Medulla oblongata (tissue), 1 donor: ENCODE results near the gene LRRC51.
A peak's percentile ranks its signal among the peaks of the same experiment; 100 is the strongest.

ENCODE experiments used
- DNase-seq: peaks from one replicate; pipeline ENCODE4 v3.0.0-alpha.2; 2015; ENCODE audit errors: extremely low spot score

LRRC51 gene, protein sequence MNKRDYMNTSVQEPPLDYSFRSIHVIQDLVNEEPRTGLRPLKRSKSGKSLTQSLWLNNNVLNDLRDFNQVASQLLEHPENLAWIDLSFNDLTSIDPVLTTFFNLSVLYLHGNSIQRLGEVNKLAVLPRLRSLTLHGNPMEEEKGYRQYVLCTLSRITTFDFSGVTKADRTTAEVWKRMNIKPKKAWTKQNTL

GRCh38 chr11:72080326-72081183 lies at the start of gene LRRC51, which contains the start of gene NUMA1:
Gene LRRC51, plus strand, starts transcription at chr11:72080850. Its CDS starts 8,234 bp downstream, at chr11:72089084.
Gene NUMA1, minus strand, starts transcription at chr11:72080542. Its CDS starts 44,599 bp downstream, at chr11:72035943.
- peak; percentile 100 for DNase-seq

DNA sequence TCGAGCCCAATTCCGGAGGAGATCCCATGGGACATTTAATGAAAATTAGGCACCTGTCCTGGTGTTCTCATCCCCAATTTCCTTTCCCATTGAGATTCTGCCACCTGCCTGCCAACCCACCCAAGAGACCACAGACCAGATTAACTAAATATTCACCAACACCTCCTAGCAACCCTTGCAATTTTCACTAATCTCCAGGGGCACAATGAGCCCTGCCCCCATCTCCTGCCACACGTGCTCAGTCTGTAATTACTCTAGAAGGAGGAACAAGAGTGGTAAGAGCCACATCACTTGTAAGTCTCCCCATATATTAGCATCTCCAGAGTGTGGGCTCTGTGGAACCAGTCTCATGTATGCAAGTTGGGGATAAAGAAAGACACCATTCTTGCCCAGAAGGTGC lies 44.0 kb upstream of the LRRC51 start:
- no peak for DNase-seq

DNA sequence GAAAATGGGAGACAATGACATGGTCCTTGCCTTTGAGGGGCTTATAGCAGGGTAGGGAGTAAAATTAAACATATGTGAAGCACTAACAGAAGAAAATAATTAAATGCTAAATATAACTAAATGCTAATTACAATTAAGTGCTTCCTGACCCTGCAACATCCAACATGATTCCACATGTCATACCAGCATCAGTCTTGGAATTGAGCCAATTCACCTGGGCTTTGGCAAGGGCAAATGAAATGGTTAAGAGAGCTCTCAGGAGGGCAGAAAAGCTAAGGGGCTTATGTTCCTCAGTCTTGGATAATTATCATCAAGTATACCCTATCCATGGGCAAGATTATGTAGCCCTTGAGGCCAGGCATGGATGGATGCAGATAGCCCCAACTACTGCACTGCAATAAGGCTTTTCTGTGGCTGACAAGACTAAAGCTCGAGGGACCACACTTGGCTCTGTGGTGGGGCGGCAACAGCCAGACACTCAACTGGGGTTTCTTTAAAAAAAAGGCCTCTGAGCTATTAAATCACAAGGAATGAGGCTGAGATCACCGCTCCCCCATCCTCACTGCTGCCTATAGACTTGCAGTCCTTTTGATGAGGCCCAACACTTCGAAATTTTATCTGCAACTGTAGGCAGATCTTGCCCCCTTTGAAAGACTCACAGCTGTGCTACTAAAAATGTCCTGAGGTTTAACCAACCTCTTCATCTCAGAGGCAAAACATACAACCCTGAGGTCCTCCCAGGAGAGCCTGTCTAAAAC lies 42.9 kb upstream of the LRRC51 start:
- DNase-seq: no peak

- peak; percentile 77 for DNase-seq
Measured at GRCh38 chr11:72038491-72038890, 42.2 kb upstream of the LRRC51 start.

- DNase-seq: peak; percentile 40
Measured at GRCh38 chr11:72039031-72039855, 41.4 kb upstream of the LRRC51 start.

DNA sequence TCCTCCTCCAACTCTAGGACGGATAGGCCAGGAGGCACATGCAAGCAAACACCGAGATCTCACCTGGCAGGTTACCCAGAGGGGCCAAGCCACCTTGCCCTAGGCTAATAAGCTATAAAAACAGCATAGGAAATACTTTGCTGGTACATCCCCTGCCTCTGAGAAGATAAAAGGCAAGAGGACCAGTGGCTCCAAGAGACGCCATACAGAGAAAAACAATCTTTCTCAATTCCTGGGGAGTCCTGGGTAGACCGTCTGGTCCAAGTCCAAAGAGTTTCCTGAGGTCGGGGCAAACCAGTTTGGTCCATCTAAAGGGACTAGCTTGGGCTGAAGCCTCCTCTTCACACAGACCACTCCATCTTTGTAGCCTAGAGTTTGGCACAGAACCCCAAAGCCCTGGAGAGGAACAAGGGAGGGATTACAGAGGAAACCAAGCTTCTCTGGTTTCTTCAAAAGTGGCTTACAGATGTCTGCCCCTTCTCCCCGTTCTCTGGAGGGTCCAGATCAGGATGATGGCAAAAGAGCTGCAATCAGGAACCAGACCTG lies 40.7 kb upstream of the LRRC51 start:
- DNase-seq: peak; percentile 57

DNA sequence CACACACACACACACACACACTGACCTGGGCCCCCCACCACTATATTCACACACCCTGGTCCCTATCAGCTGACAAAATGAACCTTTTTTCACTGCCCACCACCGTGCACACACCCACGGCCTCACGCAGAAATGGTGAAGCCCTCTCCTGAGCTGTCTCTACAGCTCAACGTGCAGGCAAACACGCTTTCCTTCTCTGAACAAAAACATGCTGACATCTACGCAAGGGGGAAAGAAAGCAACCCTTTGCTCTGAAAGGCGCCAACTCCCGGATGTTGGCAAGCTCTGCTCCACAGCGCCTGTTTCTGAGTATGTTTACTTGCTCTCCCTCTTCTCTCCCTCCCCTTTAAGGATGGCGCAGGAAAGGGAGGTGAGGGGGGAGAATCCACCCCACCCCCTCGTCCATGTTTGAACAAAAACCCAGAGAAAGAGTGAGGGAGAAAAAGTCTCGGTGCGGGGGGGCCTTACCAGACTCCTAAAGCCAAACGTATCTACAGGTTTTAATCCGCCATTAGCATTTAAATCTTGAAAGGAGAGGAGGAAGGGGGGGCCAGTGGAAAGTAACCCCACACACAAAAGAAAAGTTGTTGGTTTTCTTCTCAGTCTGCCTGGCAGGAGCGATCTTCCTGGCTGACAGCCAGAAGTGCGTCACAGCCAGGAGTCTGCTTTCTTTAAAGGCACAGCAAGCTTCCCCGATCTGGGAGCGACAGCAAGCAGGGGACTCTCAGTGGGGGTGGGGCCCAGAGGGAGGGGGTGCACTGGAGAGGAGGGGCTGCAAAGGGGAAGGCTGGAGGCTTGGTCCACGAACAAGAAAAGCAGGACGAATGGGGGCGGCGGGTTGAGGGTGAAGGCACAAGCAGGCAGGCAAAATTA lies 39.9 kb upstream of the LRRC51 start:
- peak; percentile 97 for DNase-seq

GRCh38 chr11:72041364-72042063 lies 39.1 kb upstream of the LRRC51 start:
- DNase-seq: peak; percentile 87

- DNase-seq: peak; percentile 45
Measured at GRCh38 chr11:72042064-72042745, 38.4 kb upstream of the LRRC51 start.

DNA sequence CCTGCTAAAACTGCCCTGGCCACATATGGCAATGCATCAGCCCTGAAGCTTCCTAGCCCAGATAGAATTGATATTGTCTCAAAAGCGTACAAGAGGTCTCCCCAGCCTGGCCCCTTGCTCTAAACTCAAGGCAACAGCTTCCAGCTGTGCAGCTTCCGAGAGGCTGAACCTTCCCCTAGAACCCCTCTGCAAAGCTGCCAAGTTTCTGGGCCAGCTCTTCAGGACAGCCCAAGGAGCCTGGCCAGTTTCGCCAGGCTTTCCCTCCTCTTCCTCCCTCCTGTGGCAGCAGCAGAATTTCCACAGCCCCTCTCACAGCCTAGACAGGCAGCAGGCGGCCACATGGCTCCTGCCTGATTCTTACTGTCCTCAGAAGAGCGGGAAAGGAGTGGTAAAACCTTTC lies 34.8 kb upstream of the LRRC51 start:
- DNase-seq: peak; percentile 31

- DNase-seq: peak; percentile 42
Measured at GRCh38 chr11:72048766-72049460, 31.7 kb upstream of the LRRC51 start.

DNA sequence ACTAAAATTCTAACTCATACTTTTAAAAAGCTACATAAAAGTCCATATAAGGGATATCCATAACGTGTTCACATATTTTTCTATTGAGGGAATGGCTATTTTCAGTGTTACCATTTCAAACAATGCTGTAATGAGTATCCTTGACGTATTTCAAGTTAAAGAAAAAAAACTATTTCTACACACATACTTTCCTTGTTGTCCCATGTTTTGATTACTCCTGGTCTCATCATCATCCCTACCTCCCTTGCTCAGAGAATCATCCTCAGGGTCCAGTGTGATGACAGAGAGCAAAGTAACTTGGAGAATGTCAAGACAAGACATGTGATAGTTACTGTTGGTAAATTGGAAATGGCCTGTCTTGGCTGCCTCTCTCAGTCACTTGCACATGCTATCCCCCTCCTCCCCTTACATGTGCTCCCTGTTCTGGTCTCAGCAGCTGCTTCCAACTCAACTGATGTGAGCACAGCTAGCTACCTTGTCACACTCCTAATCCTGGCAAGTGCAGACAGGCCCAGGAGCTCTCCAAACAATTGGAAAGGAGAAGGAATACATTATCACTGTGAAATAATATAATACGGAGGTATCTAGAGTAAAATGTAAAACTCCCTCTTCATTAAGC lies 22.1 kb upstream of the LRRC51 start:
- DNase-seq: no peak

DNA sequence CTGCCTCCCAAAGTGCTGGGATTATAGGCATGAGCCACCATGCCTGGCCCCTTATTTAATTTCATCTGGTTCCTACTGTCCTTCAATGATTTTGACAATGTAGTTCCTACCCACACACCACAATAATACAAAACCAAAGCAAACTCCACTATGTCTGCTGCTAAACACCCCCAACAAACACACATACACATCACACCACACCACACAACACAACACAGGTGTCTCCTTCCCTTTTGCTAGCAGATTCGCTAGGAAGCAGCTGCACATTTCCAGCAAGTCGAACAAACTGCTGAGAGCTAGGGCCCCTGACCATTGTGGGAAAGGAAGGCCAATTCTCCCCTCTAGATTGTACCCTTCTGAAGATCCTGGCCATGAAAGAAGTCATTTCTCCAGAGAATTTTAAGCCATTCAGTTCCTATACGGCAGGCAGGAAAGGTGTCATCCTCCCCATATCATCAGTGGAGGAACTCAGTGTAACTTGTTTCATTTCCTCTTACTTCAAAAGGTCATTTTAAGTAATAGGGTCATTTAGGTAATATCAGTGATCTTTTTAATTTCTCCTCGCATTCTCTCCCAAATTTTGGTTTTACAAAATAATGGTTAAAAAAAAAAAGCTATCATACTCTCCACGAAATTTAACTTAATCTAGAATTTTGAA lies 18.8 kb upstream of the LRRC51 start:
- DNase-seq: no peak

DNA sequence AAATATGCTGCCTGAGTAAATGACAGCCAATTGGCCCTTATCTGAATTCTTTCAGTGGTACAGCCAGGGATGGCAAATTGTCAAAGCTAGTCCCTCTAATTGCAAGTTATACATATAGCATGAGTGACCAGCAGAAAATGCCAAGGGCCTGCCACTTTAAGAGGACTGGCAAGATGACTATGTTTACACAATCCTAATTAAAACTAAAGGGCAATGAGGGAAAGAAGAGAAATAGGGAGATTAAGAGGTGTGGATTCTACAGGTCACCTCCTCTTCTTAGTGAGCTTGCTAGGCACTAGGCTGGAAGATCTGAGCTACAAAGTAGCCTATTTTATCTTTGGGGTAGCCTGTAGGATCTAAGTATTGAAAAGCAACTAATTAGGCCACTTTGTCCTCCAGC lies 13.8 kb upstream of the LRRC51 start:
- no peak for DNase-seq

- DNase-seq: no peak
Measured at GRCh38 chr11:72067266-72067665, 13.4 kb upstream of the LRRC51 start.

DNA sequence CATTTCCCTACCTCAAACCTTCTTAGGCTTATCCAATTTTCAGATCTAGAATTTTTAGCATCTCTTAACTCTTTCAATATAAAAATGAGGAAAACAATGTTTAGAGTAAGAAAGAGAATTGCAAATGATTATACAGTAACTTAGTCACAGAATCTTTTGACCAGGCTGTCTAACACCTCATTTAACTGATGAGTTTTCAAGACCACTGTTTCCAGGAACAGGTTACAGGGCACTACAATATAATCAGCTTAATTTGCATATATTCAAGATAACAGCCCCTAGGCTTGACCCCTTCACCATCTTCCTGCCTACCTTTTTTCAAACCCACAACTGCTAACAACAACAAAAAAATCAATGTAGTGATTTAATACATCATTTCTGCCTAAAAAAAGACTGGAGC lies 13.0 kb upstream of the LRRC51 start:
- DNase-seq: no peak

GRCh38 chr11:72069200-72069599 lies 11.4 kb upstream of the LRRC51 start:
- no peak for DNase-seq
